ENCODE results near the gene FRMPD4. TPM values are rescaled to one million over a fixed set of nuclear protein-coding genes. Genes with fewer than 3 reads are reported as not detected.

The FRMPD4 gene
- total RNA-seq, 2 donors from 2014 or later: not detected

DNA sequence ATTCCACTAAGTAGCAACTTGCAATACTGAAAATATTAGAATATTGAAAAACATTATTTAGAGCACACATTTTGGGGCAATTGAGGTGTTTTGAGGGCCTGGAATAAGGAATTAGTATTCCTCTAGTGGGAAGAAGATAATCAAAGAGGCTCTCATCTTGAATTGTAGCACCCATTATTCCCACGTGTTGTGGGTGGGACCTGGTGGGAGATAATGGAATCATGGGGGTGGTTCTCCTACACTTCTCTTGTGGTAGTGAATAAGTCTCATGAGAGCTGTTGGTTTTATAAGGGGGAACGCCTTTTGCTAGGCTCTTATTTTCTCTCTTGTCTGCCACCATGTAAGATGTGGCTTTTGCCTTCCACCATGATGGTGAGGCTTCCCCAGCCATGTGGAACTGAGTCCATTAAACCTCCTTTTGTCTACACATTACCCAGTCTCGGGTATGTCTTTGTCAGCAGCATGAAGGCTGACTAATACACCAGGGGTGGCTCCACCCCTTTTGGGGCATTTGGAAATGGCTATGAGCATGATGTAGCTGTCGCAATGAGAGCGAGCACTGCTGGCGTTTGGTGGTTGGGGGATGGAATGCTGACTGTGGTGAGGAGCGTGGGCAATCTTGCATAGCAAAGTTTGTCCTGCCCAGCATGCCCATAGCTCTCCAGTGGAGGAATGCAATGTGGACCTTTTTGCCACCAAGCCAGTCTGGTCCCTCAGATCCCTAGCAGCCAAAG lies 308.2 kb downstream of the FRMPD4 start:
- Mint-ChIP-seq H3K36me3 (ENCODE audit: insufficient read depth in 2 of 2) (no peaks in the 10 kb centered on the region), H3K4me3 (no peak overlapping the region), H3K27ac (no peak overlapping the region), H3K27me3 (ENCODE audit: low read depth) (peaks cover 8% of the 10 kb centered on the region), H3K4me1 (ENCODE audit: low read depth) (no peaks in the 10 kb centered on the region), H3K9me3 (peaks cover 0 to 2% of the 10 kb centered on the region in 2 donors)
- DNase-seq (no peak), ATAC-seq (replicated peaks in 1 of 2) (no peak)

DNA sequence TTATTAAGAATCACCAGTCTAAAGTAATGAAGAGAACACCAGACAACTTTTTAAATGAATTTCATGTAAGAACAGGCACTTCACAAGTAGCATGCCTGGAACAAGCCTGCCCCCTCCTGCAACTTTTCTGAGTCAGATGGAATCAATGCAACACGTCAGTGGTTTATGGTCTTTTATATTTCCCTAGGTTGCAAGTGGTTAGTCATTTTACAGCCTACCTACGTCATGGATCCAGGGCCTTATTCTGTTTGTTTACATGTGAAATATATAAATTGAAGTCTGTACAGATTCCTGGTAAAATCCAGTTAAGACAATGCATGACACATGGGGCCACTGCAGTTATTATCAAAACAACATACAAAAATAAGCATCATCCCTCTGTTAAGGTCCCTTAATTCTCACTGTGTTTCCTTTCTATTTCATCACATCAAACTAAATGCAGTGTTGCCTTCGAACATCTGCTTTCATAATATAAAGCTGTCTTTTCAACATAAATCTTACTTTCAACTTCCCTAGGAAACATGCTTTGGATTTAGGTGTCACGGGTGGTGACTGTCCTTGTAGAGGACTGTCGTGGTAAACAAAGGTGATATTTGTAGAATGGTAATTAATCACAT lies 309.3 kb downstream of the FRMPD4 start:
- Mint-ChIP-seq H3K27me3 (ENCODE audit: low read depth) (peaks cover 4% of the 10 kb centered on the region), H3K27ac (no peak overlapping the region), H3K4me3 (no peak overlapping the region), H3K9me3 (peaks cover 0 to 2% of the 10 kb centered on the region in 2 donors), H3K4me1 (ENCODE audit: low read depth) (no peaks in the 10 kb centered on the region), H3K36me3 (ENCODE audit: insufficient read depth in 2 of 2) (no peaks in the 10 kb centered on the region)
- peak in 1 of 2 donors; percentile 36 for ATAC-seq (replicated peaks in 1 of 2)
- DNase-seq: no peak

DNA sequence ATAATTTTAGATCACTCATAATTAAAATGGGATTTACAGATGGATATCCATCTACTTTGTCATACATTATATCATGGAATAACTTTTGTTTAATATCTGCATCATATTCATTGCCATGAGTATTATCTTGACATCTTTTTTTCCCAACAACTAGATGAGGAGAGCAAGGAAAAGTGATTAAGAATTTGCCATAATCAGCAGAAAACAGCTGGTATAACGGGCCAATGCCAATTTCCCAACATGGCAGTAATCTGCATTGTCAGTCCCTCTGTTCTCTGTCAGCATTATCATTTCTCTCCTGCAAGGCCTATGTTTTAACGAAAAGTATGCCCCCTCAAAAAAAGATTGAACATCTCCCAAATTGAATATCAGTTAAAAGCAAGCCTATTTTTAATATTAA lies 314.0 kb downstream of the FRMPD4 start:
- Mint-ChIP-seq H3K9me3 (peaks cover 0 to 2% of the 10 kb centered on the region in 2 donors), H3K4me3 (no peak overlapping the region), H3K4me1 (ENCODE audit: low read depth) (no peaks in the 10 kb centered on the region), H3K36me3 (ENCODE audit: insufficient read depth in 2 of 2) (no peaks in the 10 kb centered on the region), H3K27me3 (ENCODE audit: low read depth) (peaks cover 5% of the 10 kb centered on the region), H3K27ac (no peak overlapping the region)
- no peak for ATAC-seq (replicated peaks in 1 of 2)
- DNase-seq: no peak

DNA sequence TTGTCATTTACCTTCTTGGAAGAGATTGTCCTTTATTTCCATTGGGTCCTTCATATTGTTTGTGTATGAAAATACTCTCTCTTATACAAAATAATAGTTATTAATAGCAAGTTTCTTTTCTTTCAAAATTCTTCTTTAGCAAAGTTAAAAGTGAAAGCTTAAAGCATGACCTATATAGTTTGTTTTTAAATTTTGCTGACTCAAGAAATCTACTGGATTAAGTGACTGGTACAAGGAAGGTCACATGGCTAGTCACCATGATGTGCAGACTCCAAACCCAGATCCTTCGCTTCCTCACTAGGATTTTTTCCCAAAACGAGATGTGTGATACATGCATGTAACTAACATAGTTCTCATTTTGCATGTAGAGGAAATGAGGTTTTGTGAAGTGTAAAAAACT lies 322.7 kb downstream of the FRMPD4 start:
- ATAC-seq (replicated peaks in 1 of 2) (no peak), DNase-seq (no peak)
- Mint-ChIP-seq H3K4me1 (ENCODE audit: low read depth) (no peaks in the 10 kb centered on the region), H3K27ac (no peak overlapping the region), H3K9me3 (peaks cover 0 to 1% of the 10 kb centered on the region in 2 donors), H3K36me3 (ENCODE audit: insufficient read depth in 2 of 2) (no peaks in the 10 kb centered on the region), H3K4me3 (no peak overlapping the region), H3K27me3 (ENCODE audit: low read depth) (no peaks in the 10 kb centered on the region)

DNA sequence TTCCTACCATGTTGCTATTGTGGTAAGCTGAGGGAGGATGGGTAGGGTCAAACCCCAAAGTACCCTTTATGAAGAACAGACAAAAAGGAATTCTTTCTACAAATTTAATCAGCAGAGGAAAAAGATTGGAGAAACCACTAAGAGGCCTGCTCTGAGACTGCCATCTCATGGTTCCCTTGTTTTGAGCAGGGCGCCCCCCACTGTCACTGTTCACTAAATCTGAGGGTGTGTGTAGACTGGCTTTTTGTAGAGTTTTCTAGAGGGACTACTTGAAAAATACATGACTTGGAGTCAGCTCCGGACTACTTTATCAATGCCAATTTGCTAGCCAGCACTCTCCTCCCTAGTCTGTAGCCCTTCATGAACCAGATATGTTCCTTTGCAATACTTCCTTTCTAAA lies 324.8 kb downstream of the FRMPD4 start:
- no peak overlapping the region for H3K27ac Mint-ChIP-seq
- no peaks in the 10 kb centered on the region for H3K27me3 Mint-ChIP-seq (ENCODE audit: low read depth)
- peaks cover 0 to 1% of the 10 kb centered on the region in 2 donors for H3K9me3 Mint-ChIP-seq
- no peaks in the 10 kb centered on the region for H3K4me1 Mint-ChIP-seq (ENCODE audit: low read depth)
- no peaks in the 10 kb centered on the region for H3K36me3 Mint-ChIP-seq (ENCODE audit: insufficient read depth in 2 of 2)
- no peak for DNase-seq
- H3K4me3 Mint-ChIP-seq: no peak overlapping the region
- ATAC-seq (replicated peaks in 1 of 2): no peak

DNA sequence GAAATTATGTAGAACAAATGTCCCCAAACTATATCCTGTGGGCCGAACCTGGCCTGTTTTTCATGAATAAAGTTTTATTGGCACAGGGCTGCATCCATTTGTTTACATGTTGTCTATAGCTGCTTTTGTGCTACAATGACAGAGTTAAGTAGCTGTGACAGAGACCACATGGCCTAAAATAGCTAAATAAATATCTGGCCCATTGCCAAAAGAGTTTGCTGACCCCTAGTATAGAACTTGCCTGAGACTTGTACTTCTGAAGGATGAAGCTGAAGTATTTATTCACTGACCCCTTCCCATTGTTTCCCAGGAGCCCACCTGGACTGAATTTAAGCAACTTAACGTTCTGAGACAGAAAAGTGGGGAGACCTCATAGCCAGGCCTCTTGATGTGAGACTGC lies 325.6 kb downstream of the FRMPD4 start:
- Mint-ChIP-seq H3K36me3 (ENCODE audit: insufficient read depth in 2 of 2) (no peaks in the 10 kb centered on the region), H3K4me3 (no peak overlapping the region), H3K27me3 (ENCODE audit: low read depth) (no peaks in the 10 kb centered on the region), H3K4me1 (ENCODE audit: low read depth) (no peaks in the 10 kb centered on the region), H3K27ac (no peak overlapping the region), H3K9me3 (peaks cover 0 to 1% of the 10 kb centered on the region in 2 donors)
- ATAC-seq (replicated peaks in 1 of 2) (no peak), DNase-seq (no peak)

DNA sequence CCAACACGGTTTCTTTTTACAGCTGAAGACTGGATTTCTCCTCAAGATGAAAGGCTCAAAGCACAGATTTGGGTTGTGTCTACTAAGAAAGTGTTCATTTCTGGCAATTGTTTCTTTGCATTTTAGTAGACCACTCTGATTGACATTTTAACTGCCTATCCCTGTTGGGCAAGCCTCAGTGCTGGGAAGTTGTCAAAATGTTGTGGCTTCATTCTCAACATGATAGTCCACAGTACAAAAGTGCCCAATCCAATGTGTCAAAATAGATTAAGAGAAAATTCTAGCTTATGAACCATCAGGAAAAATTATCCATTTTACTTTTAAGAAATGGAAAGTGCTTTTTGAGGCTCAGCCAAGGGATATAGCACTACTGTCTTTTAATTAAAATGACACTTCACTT lies 329.0 kb downstream of the FRMPD4 start:
- no peak for ATAC-seq (replicated peaks in 1 of 2)
- H3K27me3 Mint-ChIP-seq (ENCODE audit: low read depth): no peaks in the 10 kb centered on the region
- no peaks in the 10 kb centered on the region for H3K4me1 Mint-ChIP-seq (ENCODE audit: low read depth)
- peaks cover 0 to 2% of the 10 kb centered on the region in 2 donors for H3K36me3 Mint-ChIP-seq (ENCODE audit: insufficient read depth in 2 of 2)
- no peak overlapping the region for H3K4me3 Mint-ChIP-seq
- peaks cover 0 to under 1% of the 10 kb centered on the region in 2 donors for H3K9me3 Mint-ChIP-seq
- H3K27ac Mint-ChIP-seq: no peak overlapping the region
- no peak for DNase-seq

DNA sequence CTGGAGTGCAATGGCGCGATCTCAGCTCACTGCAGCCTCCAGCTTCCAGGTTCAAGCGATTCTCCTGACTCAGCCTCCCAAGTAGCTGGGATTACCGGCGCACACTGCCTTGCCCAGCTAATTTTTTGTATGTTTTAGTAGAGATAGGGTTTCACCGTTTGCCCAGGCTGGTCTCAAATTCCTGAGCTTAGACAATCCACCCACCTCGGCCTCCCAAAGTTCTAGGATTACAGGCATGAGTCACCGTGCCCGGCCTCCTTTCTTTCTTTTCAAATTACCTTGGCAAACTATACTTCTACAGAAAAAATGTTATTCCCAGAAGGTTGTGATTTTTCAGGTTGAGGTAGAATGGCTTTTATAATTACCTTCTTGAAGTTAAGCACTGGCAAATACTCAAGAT lies 331.0 kb downstream of the FRMPD4 start:
- DNase-seq: no peak
- no peak for ATAC-seq (replicated peaks in 1 of 2)
- H3K36me3 Mint-ChIP-seq (ENCODE audit: insufficient read depth in 2 of 2): peaks cover 0 to 4% of the 10 kb centered on the region in 2 donors
- H3K27ac Mint-ChIP-seq: no peak overlapping the region
- no peak overlapping the region for H3K4me3 Mint-ChIP-seq
- H3K9me3 Mint-ChIP-seq: peaks cover 0 to 3% of the 10 kb centered on the region in 2 donors
- no peaks in the 10 kb centered on the region for H3K27me3 Mint-ChIP-seq (ENCODE audit: low read depth)
- no peaks in the 10 kb centered on the region for H3K4me1 Mint-ChIP-seq (ENCODE audit: low read depth)

DNA sequence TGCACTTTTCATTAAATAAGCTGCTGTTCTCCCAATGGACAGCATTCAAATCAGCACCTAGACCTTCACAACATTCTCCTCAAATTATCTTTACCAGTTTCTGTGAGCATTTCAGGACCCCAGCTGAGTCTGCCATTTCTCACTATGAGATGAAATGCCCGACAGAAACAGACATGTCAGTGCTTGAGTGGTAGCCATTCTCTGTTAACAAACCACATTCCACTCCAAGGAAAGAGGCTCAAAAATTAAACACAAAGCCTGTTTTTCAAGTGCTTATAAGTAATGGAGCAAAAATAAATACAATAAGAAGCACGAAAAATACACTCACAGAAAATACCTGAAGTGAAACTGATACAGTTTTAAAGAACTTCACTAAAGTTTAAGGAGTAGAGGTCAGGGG lies 332.8 kb downstream of the FRMPD4 start:
- H3K27me3 Mint-ChIP-seq (ENCODE audit: low read depth): no peaks in the 10 kb centered on the region
- H3K27ac Mint-ChIP-seq: no peak overlapping the region
- peaks cover 0 to 4% of the 10 kb centered on the region in 2 donors for H3K36me3 Mint-ChIP-seq (ENCODE audit: insufficient read depth in 2 of 2)
- no peak for DNase-seq
- H3K4me1 Mint-ChIP-seq (ENCODE audit: low read depth): no peaks in the 10 kb centered on the region
- H3K4me3 Mint-ChIP-seq: no peak overlapping the region
- H3K9me3 Mint-ChIP-seq: peaks cover 0 to 3% of the 10 kb centered on the region in 2 donors
- ATAC-seq (replicated peaks in 1 of 2): no peak

DNA sequence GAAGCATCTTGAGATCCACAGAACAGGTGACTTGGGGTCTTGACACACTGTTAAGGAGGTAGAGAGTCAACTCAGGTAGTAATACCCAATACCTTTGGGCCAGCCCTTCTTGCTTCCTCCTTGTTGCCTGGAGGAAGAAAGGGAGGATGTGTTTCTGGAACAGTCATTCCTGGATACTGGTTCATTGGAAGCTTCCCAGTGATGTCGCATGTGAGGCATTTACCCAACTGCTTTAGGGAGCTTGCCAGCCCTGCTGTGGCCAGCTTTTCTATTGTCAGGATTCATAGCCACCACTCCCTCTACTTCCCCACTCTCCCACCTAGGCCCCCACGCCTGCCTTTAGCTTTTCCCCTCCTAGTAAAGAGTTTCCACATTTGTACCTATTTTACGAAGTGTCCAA lies 342.7 kb downstream of the FRMPD4 start:
- H3K36me3 Mint-ChIP-seq (ENCODE audit: insufficient read depth in 2 of 2): no peaks in the 10 kb centered on the region
- H3K9me3 Mint-ChIP-seq: peaks cover 0 to 9% of the 10 kb centered on the region in 2 donors
- no peak for DNase-seq
- no peak for ATAC-seq (replicated peaks in 1 of 2)
- H3K4me3 Mint-ChIP-seq: no peak overlapping the region
- H3K27ac Mint-ChIP-seq: no peak overlapping the region
- H3K4me1 Mint-ChIP-seq (ENCODE audit: low read depth): no peaks in the 10 kb centered on the region
- no peaks in the 10 kb centered on the region for H3K27me3 Mint-ChIP-seq (ENCODE audit: low read depth)

DNA sequence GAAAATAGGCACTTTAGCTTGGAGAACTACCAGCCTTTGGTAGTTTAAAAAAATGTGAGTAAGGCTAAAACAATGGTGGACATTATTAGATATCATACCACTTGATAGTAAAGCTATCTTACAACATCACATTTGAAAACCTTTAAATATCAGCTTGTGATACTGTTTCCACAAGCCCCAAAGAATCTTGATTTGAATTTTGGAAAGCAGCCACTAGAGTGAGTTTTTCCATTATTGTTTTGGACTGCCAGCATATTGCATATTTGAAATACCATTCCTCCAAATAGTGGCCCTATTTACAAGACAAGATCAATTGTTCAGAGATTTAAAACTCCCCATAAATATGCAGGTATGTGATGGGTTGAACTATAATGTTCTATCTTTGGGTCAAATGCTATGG lies 349.9 kb downstream of the FRMPD4 start:
- H3K4me3 Mint-ChIP-seq: no peak overlapping the region
- H3K27me3 Mint-ChIP-seq (ENCODE audit: low read depth): no peaks in the 10 kb centered on the region

DNA sequence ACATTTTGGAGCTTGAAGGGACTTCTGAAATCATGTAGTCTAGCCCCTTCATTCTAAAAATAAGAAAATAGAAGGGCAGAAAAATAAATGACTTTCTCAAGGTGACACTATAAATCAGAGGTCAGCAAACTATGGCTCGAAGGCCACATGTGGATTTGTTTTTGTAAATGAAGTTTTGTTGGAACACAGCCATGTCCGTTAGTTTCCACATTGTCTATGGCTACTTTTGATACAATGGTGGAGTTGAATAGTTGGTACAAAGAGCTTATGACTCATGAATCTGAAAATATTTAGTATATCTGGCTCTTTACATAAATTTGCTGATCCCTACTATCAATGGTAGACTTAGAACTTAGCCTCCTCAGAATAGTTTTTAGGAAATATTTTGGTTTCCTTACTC lies 350.5 kb downstream of the FRMPD4 start:
- no peaks in the 10 kb centered on the region for H3K27me3 Mint-ChIP-seq (ENCODE audit: low read depth)
- no peak overlapping the region for H3K4me3 Mint-ChIP-seq
- H3K4me1 Mint-ChIP-seq (ENCODE audit: low read depth): no peaks in the 10 kb centered on the region
- H3K36me3 Mint-ChIP-seq (ENCODE audit: insufficient read depth in 2 of 2): no peaks in the 10 kb centered on the region
- ATAC-seq (replicated peaks in 1 of 2) (no peak), DNase-seq (no peak)
- no peak overlapping the region for H3K27ac Mint-ChIP-seq
- peaks cover 0 to 2% of the 10 kb centered on the region in 2 donors for H3K9me3 Mint-ChIP-seq

More for the DNA sequence above, 349.9 kb downstream of the FRMPD4 start:
- Mint-ChIP-seq H3K36me3 (ENCODE audit: insufficient read depth in 2 of 2) (no peaks in the 10 kb centered on the region), H3K9me3 (peaks cover 0 to 2% of the 10 kb centered on the region in 2 donors), H3K27ac (no peak overlapping the region), H3K4me1 (ENCODE audit: low read depth) (no peaks in the 10 kb centered on the region)
- no peak for DNase-seq
- no peak for ATAC-seq (replicated peaks in 1 of 2)

DNA sequence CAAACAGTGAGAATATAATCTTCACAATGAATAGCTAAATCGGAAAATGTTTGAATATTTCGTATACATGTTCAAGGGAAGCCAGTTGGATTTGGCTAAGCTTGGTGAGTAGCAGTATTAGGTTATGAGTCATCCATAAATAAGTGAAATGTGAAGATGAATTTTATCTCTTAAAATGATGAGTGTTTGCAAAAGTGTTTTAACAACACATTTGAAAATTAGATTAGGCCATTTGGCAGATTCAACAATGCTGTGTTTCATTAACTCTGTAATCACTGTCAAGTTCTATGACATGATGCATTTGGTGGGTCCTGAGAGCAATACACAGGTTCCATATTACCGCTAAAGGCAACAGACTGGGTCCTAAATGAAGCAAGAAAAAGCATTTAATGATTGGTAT lies 351.1 kb downstream of the FRMPD4 start:
- Mint-ChIP-seq H3K36me3 (ENCODE audit: insufficient read depth in 2 of 2) (no peaks in the 10 kb centered on the region), H3K27me3 (ENCODE audit: low read depth) (no peaks in the 10 kb centered on the region), H3K4me3 (no peak overlapping the region), H3K4me1 (ENCODE audit: low read depth) (no peaks in the 10 kb centered on the region), H3K9me3 (peaks cover 0 to 2% of the 10 kb centered on the region in 2 donors), H3K27ac (no peak overlapping the region)
- DNase-seq (no peak), ATAC-seq (replicated peaks in 1 of 2) (no peak)

Data from activated T-cell treated with anti-CD3 and anti-CD28 coated beads, Interleukin-2, amount 50 U/mL, for 72 hours (primary cell).